Mammary epithelial cell (primary cell): Measurements from ENCODE around the gene DYNLT4.

Experiments used
- CTCF ChIP-seq, 2 donors: IDR thresholded peaks in 1 of 2; conservative IDR thresholded peaks in 1 of 2; 2 replicates each; pipeline ENCODE4 v1.5.1; 2011 to 2012; ENCODE audit warnings: inconsistent platforms in 2 of 2, low read length in 2 of 2, mild to moderate bottlenecking in 2 of 2, control low read depth in 1 of 2, low read depth in 1 of 2; ENCODE audit not compliant: insufficient read depth in 1 of 2; ENCODE audit errors: extremely low read depth in 1 of 2
- EZH2 ChIP-seq: IDR thresholded peaks from 2 replicates; pipeline ENCODE4 v1.6.1; 2012; ENCODE audit warnings: low read length, inconsistent platforms, borderline replicate concordance

DNA sequence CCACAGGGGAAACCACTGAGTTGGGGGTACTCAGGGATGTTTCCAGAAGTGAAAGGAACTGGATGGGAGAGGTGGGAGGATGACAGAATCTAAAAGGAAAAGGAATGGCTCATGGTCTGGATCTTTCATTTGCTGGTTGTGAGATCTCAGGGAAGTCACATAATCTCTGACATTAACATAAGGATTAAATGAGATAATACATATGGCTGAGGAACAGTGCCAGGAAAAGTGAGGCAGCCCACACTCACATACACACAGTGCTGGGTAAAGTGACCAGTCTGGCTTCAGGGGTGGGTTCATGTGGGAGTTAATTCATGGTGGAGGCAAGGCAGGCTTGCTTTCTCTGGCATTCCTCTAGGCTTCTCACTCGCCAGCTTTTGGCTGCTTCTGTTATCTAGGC lies 39.8 kb upstream of the DYNLT4 start:
- TF ChIP-seq CTCF (conservative IDR thresholded peaks at IDR 0.05 in 1 of 2, IDR thresholded peaks at IDR 0.05 in 1 of 2; ENCODE audit: extremely low read depth in 1 of 2, insufficient read depth in 1 of 2, low read depth in 1 of 2, low read length in 2 of 2) (no peak), EZH2 (no peak)
